Right atrium auricular region (tissue), 2 donors: ENCODE measurements around the gene CST5. TPM values are rescaled to one million over a fixed set of nuclear protein-coding genes. Genes with fewer than 3 reads are reported as not detected.
"Not testable (repeated sequence)": the region's sequence is repeated elsewhere in the genome, so short reads cannot be mapped to it uniquely, and the experiment has no call there.

Source experiments
- DNase-seq: peaks from one replicate; pipeline ENCODE4 v3.0.0-alpha.2; 2019; ENCODE audit warnings: low spot score
- H3K27ac ChIP-seq, 2 donors: fragments of 200-600 bp; sonication (generic); 1 replicate in 1 of 2; 2 replicates in 1 of 2; pipeline ENCODE4 v1.5.1; 2016 to 2019
- H3K27me3 ChIP-seq, 2 donors: fragments of 200-600 bp; sonication (generic); one replicate each; pipeline versions ENCODE4 v1.5.1 to v1.6.0; 2017 to 2019
- H3K36me3 ChIP-seq: fragments of 200-600 bp; sonication (generic); one replicate; pipeline ENCODE4 v1.5.1; 2016
- H3K4me1 ChIP-seq, 2 donors: fragments of 200-600 bp; sonication (generic); one replicate each; pipeline versions ENCODE4 v1.5.1 to v1.6.0; 2017 to 2019
- H3K4me3 ChIP-seq, 2 donors: fragments of 200-600 bp; sonication (generic); 1 replicate in 1 of 2; 2 replicates in 1 of 2; pipeline ENCODE4 v1.5.1; 2017 to 2019; ENCODE audit warnings: mild to moderate bottlenecking in 1 of 2, moderate library complexity in 1 of 2
- H3K9me3 ChIP-seq, 2 donors: fragments of 200-600 bp; sonication (generic); one replicate each; pipeline ENCODE4 v1.5.1; 2019
- CTCF ChIP-seq, 2 donors: fragments of 200-600 bp; sonication (generic); IDR thresholded peaks; one replicate each; pipeline ENCODE4 v1.5.1; 2019; ENCODE audit warnings: antibody characterized with exemption in 2 of 2
- total RNA-seq, 2 donors: library from RNA; depleted of rRNA; stranded (reverse); fragments of >200 nt; gene quantifications; one replicate each; pipeline ENCODE4 v1.1.0, GENCODE V29; 2016

The CST5 gene
- total RNA-seq, 2 donors from 2014 or later, result not detected

DNA sequence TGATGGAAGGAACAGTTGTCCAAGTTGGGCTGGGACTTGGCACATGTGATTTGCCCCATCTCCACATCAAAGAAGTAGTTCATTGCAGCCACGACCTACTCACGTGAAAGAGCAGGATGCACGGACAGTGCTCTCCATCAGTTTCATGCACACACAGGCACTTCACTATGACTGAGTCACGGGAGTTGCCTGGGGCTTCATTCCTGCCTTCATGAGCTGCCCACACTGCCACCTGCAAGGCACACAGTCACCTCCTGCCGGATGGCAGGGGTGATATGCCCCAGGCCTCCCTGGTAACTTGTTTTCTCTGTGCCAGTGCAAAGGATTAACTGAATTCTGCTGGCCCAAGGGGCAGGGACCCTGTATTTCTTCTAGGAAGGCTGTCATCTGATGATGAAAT lies 22.8 kb downstream of the CST5 start:
- Histone ChIP-seq H3K27me3 (no peaks in the 10 kb centered on the region), H3K4me3 (no peak overlapping the region), H3K27ac (no peak overlapping the region), H3K9me3 (no peaks in the 10 kb centered on the region), H3K4me1 (no peaks in the 10 kb centered on the region), H3K36me3 (no peaks in the 10 kb centered on the region)
- no peak for TF ChIP-seq CTCF (IDR thresholded peaks at IDR 0.05)
- DNase-seq, result no peak

GRCh38 chr20:23856226-23856625 lies 23.3 kb downstream of the CST5 start:
- H3K4me1 ChIP-seq, result no peaks in the 10 kb centered on the region
- TF ChIP-seq CTCF (IDR thresholded peaks at IDR 0.05), result no peak
- DNase-seq, result no peak
- no peak overlapping the region for H3K4me3 ChIP-seq
- no peak overlapping the region for H3K27ac ChIP-seq
- H3K27me3 ChIP-seq, result no peaks in the 10 kb centered on the region
- H3K9me3 ChIP-seq, result no peaks in the 10 kb centered on the region
- no peaks in the 10 kb centered on the region for H3K36me3 ChIP-seq

DNA sequence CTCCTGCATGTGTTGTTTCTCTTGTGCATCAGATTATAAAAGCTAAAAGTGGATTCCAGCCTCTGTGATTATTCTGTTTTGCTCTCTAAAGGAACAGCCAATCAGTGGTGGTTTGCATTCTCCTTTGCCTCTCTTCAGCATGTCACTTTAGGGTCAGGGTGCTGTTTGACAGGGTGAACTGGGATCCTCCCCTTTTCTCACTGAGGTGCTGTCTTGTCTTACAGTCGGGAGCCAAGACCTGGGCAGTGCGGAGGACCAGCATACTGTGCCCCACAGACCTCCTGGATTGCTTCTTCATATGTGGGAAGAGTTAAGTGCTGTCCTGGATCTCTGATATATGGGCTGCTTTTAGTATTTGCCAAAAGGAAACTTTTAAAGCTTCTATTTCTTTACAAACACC lies 37.9 kb downstream of the CST5 start:
- Histone ChIP-seq H3K36me3 (no peaks in the 10 kb centered on the region), H3K4me3 (no peak overlapping the region), H3K4me1 (no peaks in the 10 kb centered on the region), H3K9me3 (peaks cover 0 to 8% of the 10 kb centered on the region in 2 donors), H3K27me3 (no peaks in the 10 kb centered on the region), H3K27ac (no peak overlapping the region)
- DNase-seq, result no peak
- no peak for TF ChIP-seq CTCF (IDR thresholded peaks at IDR 0.05)

DNA sequence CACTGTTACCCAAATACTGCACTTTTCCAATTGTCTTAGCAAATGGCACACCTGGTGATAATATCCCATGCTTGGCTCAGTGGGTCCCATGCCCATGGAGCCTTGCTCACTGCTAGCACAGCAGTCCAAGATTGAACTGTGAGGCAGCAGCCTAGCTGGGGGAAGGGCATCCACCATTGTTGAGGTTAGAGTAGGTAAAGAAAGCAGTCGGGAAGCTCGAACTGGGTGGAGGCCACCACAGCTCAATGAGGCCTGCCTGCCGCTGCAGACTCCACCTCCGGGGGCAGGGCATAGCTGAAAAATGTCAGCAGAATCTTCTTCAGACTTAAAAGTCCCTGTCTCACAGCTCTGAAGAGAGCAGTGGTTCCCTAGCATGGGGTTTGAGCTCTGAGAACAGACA lies 43.8 kb downstream of the CST5 start:
- Histone ChIP-seq H3K27ac (no peak overlapping the region), H3K9me3 (no peaks in the 10 kb centered on the region), H3K4me3 (no peak overlapping the region), H3K36me3 (no peaks in the 10 kb centered on the region), H3K27me3 (no peaks in the 10 kb centered on the region), H3K4me1 (no peaks in the 10 kb centered on the region)
- no peak for DNase-seq
- TF ChIP-seq CTCF (IDR thresholded peaks at IDR 0.05), result no peak

GRCh38 chr20:23832775-23833513 lies 46.6 kb downstream of the CST5 start:
- Histone ChIP-seq H3K27ac (no peak overlapping the region), H3K27me3 (no peaks in the 10 kb centered on the region), H3K4me3 (no peak overlapping the region), H3K9me3 (no peaks in the 10 kb centered on the region), H3K36me3 (no peaks in the 10 kb centered on the region), H3K4me1 (no peaks in the 10 kb centered on the region)
- TF ChIP-seq CTCF (IDR thresholded peaks at IDR 0.05), result no peak
- no peak for DNase-seq

DNA sequence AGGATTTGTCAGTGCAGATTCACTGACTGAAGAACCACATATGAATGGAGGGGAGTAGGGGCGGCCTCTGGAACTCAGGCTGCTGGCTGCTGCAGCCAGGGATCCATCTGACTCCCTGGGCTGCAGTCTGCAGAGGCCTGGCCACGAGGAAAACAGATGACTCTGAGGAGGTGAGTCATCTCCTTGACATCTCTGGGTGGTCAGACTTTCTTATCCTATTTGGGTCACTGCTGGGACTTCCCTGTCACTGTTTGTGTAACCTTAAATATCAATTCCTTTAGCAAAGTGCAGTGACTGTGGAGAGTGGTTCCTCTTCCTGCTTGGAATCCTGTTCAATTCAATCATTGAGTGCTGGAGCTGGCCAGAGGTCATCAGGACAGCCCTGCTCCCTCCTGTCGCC lies 47.6 kb downstream of the CST5 start:
- not testable (repeated sequence) for H3K4me3 ChIP-seq, H3K36me3 ChIP-seq, H3K27me3 ChIP-seq, H3K4me1 ChIP-seq, DNase-seq, H3K27ac ChIP-seq, H3K9me3 ChIP-seq
